Type B pancreatic cell (in vitro differentiated cells): ENCODE measurements around the gene HEMGN. TPM values are rescaled to one million over a fixed set of nuclear protein-coding genes. Genes with fewer than 3 reads are reported as not detected.

Source experiments
- DNase-seq: peaks from one replicate; pipeline ENCODE4 v3.0.0; 2021; ENCODE audit warnings: mixed read lengths; ENCODE audit not compliant: unreplicated experiment; ENCODE audit errors: extremely low spot score
- H3K27ac Mint-ChIP-seq: 2 replicates; pipeline ENCODE4 v1.8.0; 2021; ENCODE audit warnings: mild to moderate bottlenecking, mixed read lengths
- H3K27me3 Mint-ChIP-seq: 2 replicates; pipeline ENCODE4 v1.8.0; 2021; ENCODE audit warnings: mixed read lengths
- H3K36me3 Mint-ChIP-seq: 2 replicates; pipeline ENCODE4 v1.8.0; 2021; ENCODE audit warnings: mixed read lengths
- H3K4me1 Mint-ChIP-seq: one replicate; pipeline ENCODE4 v1.8.0; 2021; ENCODE audit warnings: mixed read lengths; ENCODE audit not compliant: unreplicated experiment
- H3K4me3 Mint-ChIP-seq: 2 replicates; pipeline ENCODE4 v1.8.0; 2021; ENCODE audit warnings: mild to moderate bottlenecking, mixed read lengths
- H3K9me3 Mint-ChIP-seq: 2 replicates; pipeline ENCODE4 v1.8.0; 2021; ENCODE audit warnings: mixed read lengths
- CTCF ChIP-seq: fragments of 200-600 bp; sonication (generic); conservative IDR thresholded peaks from 2 replicates; pipeline ENCODE4 v1.5.0; 2021; ENCODE audit warnings: antibody characterized with exemption, mild to moderate bottlenecking
- total RNA-seq: library from RNA; stranded (reverse); gene quantifications from 2 replicates; pipeline ENCODE4 v1.2.1, GENCODE V29; 2021; ENCODE audit warnings: low replicate concordance

The HEMGN gene
- total RNA-seq, 1 donor from 2014 or later = not detected

GRCh38 chr9:97935276-97935675, 2.7 kb downstream of the HEMGN start:
- H3K4me3 Mint-ChIP-seq = no peak overlapping the region
- no peaks in the 10 kb centered on the region for H3K4me1 Mint-ChIP-seq
- H3K27me3 Mint-ChIP-seq = peaks cover 89% of the 10 kb centered on the region
- DNase-seq = no peak
- no peak overlapping the region for H3K27ac Mint-ChIP-seq
- H3K36me3 Mint-ChIP-seq = no peaks in the 10 kb centered on the region
- TF ChIP-seq CTCF = no peak
- H3K9me3 Mint-ChIP-seq = no peaks in the 10 kb centered on the region

- no peak overlapping the region for H3K27ac Mint-ChIP-seq
- H3K4me3 Mint-ChIP-seq = no peak overlapping the region
- DNase-seq = no peak
- no peaks in the 10 kb centered on the region for H3K9me3 Mint-ChIP-seq
- no peaks in the 10 kb centered on the region for H3K4me1 Mint-ChIP-seq
- peaks cover 89% of the 10 kb centered on the region for H3K27me3 Mint-ChIP-seq
- no peak for TF ChIP-seq CTCF
- H3K36me3 Mint-ChIP-seq = no peaks in the 10 kb centered on the region
Measured at GRCh38 chr9:97934321-97935115, 3.5 kb downstream of the HEMGN start.

GRCh38 chr9:97933297-97933998, 4.5 kb downstream of the HEMGN start:
- Mint-ChIP-seq H3K27me3 (peaks cover 89% of the 10 kb centered on the region), H3K27ac (no peak overlapping the region), H3K4me1 (no peaks in the 10 kb centered on the region), H3K4me3 (no peak overlapping the region), H3K36me3 (no peaks in the 10 kb centered on the region), H3K9me3 (no peaks in the 10 kb centered on the region)
- TF ChIP-seq CTCF = no peak
- no peak for DNase-seq

- no peak for TF ChIP-seq CTCF
- Mint-ChIP-seq H3K4me1 (no peaks in the 10 kb centered on the region), H3K27me3 (peaks cover 81% of the 10 kb centered on the region), H3K36me3 (no peaks in the 10 kb centered on the region), H3K27ac (no peak overlapping the region), H3K9me3 (no peaks in the 10 kb centered on the region), H3K4me3 (no peak overlapping the region)
- no peak for DNase-seq
Measured at GRCh38 chr9:97930972-97931371, 7.0 kb downstream of the HEMGN start.

- peaks cover 79% of the 10 kb centered on the region for H3K27me3 Mint-ChIP-seq
- no peak for TF ChIP-seq CTCF
- no peak overlapping the region for H3K27ac Mint-ChIP-seq
- DNase-seq = no peak
- H3K4me1 Mint-ChIP-seq = no peaks in the 10 kb centered on the region
- no peaks in the 10 kb centered on the region for H3K9me3 Mint-ChIP-seq
- H3K36me3 Mint-ChIP-seq = no peaks in the 10 kb centered on the region
- H3K4me3 Mint-ChIP-seq = no peak overlapping the region
Measured at GRCh38 chr9:97928986-97929604, 8.9 kb downstream of the HEMGN start.
